Prostate gland (tissue), 2 donors: ENCODE data around the gene ESRRB. TPM values are rescaled to one million over a fixed set of nuclear protein-coding genes. Genes with fewer than 3 reads are reported as not detected.

Source experiments
- DNase-seq: peaks from one replicate; pipeline ENCODE4 v3.0.0-alpha.2; 2019; ENCODE audit warnings: low spot score
- H3K27ac ChIP-seq, 2 donors: fragments of 200-600 bp; sonication (generic); 2 replicates each; pipeline ENCODE4 v1.5.1; 2017 to 2019
- H3K27me3 ChIP-seq: fragments of 200-600 bp; sonication (generic); replicated peaks from 2 replicates; pipeline ENCODE4 v1.5.1; 2019; ENCODE audit not compliant: insufficient read depth
- H3K36me3 ChIP-seq, 2 donors: fragments of 200-600 bp; sonication (generic); 1 replicate in 1 of 2; 2 replicates in 1 of 2; pipeline versions ENCODE4 v1.5.1 to v1.8.1; 2017 to 2019
- H3K4me1 ChIP-seq: fragments of 200-600 bp; sonication (generic); replicated peaks from 2 replicates; pipeline ENCODE4 v1.5.1; 2019
- H3K4me3 ChIP-seq, 2 donors: fragments of 200-600 bp; sonication (generic); 2 replicates each; pipeline ENCODE4 v1.5.1; 2017 to 2019
- H3K9me3 ChIP-seq: fragments of 200-600 bp; sonication (generic); 2 replicates; pipeline ENCODE4 v1.5.1; 2017
- CTCF ChIP-seq, 4 experiments: fragments of 200-600 bp in 2 of 4; fragments of 450-650 bp in 2 of 4; sonication (generic) in 2 of 4; IDR thresholded peaks; 1 replicate in 3 of 4; 2 replicates in 1 of 4; pipeline ENCODE4 v1.5.1; 2016 to 2019; ENCODE audit warnings: antibody characterized with exemption in 4 of 4, mild to moderate bottlenecking in 2 of 4, moderate library complexity in 2 of 4
- POLR2A ChIP-seq: fragments of 450-650 bp; IDR thresholded peaks from one replicate; pipeline ENCODE4 v1.6.1; 2016; ENCODE audit warnings: antibody characterized with exemption, mild to moderate bottlenecking
- POLR2AphosphoS5 ChIP-seq: sonication (generic); formaldehyde crosslinking; IDR thresholded peaks from one replicate; pipeline ENCODE4 v1.6.1; 2017; ENCODE audit warnings: antibody characterized with exemption
- WGBS: methylation state at CpG from one replicate; pipeline ENCODE4 v1.1.5; 2018; 5-methylcytosine and 5-hydroxymethylcytosine counted together
- intact Hi-C: fragments of 100-400 bp; cut with DNase I; formaldehyde crosslinking; loops from one replicate; pipeline ENCODE4 v1.14.2; 2022
- total RNA-seq, 2 donors: library from RNA; depleted of rRNA; stranded (reverse); fragments of >200 nt; gene quantifications; one replicate each; pipeline ENCODE4 v1.1.0, GENCODE V29; 2016

ESRRB gene
- total RNA-seq, 2 donors from 2014 or later = 0.32 TPM; not detected in 1

- intact Hi-C loops = no loop called here
- WGBS = 35% methylated on average over 7 of the region's 7 CpGs
Observed at GRCh38 chr14:76380991-76381390, 5.1 kb downstream of the ESRRB start.

DNA sequence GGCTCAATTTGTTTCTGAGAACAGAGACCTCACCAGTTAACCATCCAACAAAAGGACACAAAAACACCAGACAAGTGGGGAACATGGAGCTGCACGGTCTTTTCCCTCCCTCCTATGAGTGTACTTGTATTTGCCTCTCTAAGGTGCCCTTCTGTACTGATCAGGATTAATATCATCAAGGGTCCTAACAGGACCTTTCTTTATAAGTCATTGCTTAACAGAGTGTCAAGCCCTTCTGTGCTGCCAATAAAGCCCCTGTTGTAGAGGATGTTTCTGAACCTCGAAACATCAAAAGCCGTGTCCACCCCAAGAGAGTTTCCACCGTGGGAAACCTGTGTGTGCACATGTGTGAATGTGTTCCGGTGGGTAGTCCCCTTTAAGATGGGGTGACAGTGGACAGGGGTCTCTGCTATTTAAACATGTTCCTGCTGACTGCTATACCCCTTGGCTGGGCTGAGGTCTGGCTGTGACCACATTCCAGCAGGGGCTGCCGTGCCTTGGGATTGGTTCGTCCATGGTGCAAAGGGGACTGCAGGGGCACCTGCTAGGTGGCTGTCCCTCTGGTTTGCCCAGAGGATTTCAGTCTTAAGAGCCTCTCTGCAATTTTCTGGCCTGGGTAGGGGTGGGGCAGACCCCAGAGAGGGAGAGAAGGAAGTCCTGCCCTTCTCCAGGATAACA lies 6.0 kb downstream of the ESRRB start:
- intact Hi-C loops = no loop called here
- H3K27me3 ChIP-seq = peaks cover 14% of the 10 kb centered on the region

More at GRCh38 chr14:76380991-76381390, 5.1 kb downstream of the ESRRB start:
- Histone ChIP-seq H3K27ac (no peak overlapping the region), H3K27me3 (peaks cover 15% of the 10 kb centered on the region), H3K4me1 (peaks cover 8% of the 10 kb centered on the region), H3K36me3 (no peaks in the 10 kb centered on the region), H3K4me3 (no peak overlapping the region), H3K9me3 (no peaks in the 10 kb centered on the region)
- TF ChIP-seq POLR2A (no peak), CTCF (IDR thresholded peaks at IDR 0.05) (no peak), POLR2AphosphoS5 (no peak)
- no peak for DNase-seq

GRCh38 chr14:76382495-76382832 lies 6.5 kb downstream of the ESRRB start:
- intact Hi-C loops = no loop called here
- no peak for TF ChIP-seq POLR2AphosphoS5
- no peak for TF ChIP-seq POLR2A
- TF ChIP-seq CTCF (IDR thresholded peaks at IDR 0.05) = no peak
- no peaks in the 10 kb centered on the region for H3K4me1 ChIP-seq
- no peak for DNase-seq
- no peaks in the 10 kb centered on the region for H3K36me3 ChIP-seq
- H3K27ac ChIP-seq = no peak overlapping the region
- H3K4me3 ChIP-seq = no peak overlapping the region
- WGBS = 61% methylated on average over 1 of the region's 1 CpG
- H3K9me3 ChIP-seq = no peaks in the 10 kb centered on the region
- H3K27me3 ChIP-seq = peaks cover 10% of the 10 kb centered on the region

More for the DNA sequence above, 6.0 kb downstream of the ESRRB start:
- no peak for TF ChIP-seq POLR2AphosphoS5
- no peak for TF ChIP-seq CTCF (IDR thresholded peaks at IDR 0.05)
- no peak for TF ChIP-seq POLR2A
- no peak for DNase-seq
- Histone ChIP-seq H3K4me3 (no peak overlapping the region), H3K27ac (no peak overlapping the region), H3K4me1 (peaks cover 2% of the 10 kb centered on the region), H3K36me3 (no peaks in the 10 kb centered on the region), H3K9me3 (no peaks in the 10 kb centered on the region)
- 81% methylated on average over 7 of the region's 7 CpGs for WGBS

DNA sequence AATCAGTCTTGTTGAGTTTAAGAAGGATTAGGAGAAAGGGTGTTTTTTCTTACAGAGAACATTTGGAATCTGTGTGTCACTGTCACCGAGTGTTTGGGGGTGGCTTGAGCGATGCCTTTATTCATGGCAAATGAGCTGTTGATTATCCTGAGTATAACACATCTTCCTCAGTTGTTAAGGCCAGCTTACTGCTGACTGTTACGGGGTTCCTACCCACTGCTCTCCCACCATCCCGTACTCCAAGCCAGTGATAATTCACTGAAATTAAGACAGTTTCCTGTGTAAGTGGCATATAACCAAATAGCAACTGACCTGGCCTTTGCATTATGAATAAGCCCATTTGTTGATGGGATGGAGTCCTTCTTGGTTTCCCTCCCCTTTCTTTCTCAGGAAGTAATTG lies 9.5 kb downstream of the ESRRB start:
- no peak overlapping the region for H3K27ac ChIP-seq
- H3K36me3 ChIP-seq = no peaks in the 10 kb centered on the region
- TF ChIP-seq POLR2A = no peak
- TF ChIP-seq CTCF (IDR thresholded peaks at IDR 0.05) = no peak
- no peak for TF ChIP-seq POLR2AphosphoS5
- no peaks in the 10 kb centered on the region for H3K27me3 ChIP-seq
- H3K4me1 ChIP-seq = no peaks in the 10 kb centered on the region
- no peak for DNase-seq
- 88% methylated on average over 4 of the region's 4 CpGs for WGBS
- H3K4me3 ChIP-seq = no peak overlapping the region
- H3K9me3 ChIP-seq = no peaks in the 10 kb centered on the region
- intact Hi-C loops = no loop called here
